ENCODE results near the gene NTMT1.
"Not testable (repeated sequence)": the region's sequence is repeated elsewhere in the genome, so short reads cannot be mapped to it uniquely, and the experiment has no call there.

The NTMT1 gene

GRCh38 chr9:129615407-129616285 lies 10.3 kb upstream of the NTMT1 start:
- DNase-seq = no peak

DNA sequence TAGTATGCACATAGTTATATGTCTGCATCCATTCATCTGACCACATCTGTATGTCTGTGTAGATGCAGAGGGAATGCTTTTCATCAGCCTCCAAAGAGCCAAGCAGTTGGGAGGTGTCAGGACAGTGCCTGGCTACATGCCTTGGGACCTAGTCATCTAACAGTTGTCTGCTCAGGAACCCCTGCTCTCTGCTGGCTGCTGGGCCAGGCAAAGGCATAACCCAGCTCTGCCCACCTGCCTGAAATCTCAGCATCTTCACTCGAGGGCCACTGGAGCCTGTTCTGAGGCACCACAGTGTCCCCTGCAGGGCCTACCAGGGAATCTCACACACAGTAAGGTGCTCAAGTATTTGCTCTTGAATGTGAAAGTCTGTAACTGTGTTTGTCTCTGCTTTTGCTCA lies 8.8 kb upstream of the NTMT1 start:
- no peak for DNase-seq

DNA sequence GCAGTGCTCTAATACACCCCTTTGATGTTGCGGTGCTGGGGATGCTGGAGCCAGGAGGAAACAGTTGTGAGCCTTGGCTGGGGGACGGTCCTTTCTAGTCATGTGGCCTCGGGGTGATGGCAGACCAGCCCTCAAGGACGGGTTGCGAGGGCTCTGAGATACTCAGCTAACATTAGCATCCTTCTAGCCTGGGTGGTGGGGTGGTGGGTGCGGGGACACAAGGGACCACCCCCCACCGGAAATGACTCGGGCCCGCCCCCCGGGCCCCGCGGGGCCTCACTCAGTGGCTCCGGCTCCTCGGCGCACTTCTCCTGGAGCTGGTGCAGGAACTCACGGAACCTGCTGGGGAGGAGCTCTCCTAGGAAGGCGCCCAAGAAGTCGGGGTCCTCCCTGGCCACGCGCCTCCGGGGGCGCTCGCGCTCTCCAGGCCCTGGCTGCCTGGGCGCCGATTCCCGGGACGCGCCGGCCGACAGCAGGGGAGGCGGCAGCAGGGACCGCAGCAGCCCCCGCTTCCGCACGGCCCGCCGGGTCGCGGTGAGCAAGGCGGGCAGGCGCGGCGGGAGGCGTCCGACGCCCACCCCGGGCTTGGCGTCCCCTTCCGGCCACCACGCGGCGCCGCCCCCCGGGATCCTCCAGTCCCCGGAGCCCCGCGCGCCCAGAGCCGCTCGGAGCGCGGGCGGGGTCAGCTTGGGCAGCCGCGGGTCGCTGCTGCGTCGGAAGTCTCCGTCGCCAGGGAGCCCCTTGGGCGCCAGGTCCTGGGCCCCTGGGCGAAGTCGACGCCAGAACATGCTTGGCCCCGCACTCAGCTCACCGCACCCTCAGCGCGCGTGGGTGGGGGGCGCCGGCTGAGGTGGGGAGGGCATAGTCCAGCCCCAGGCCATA lies 5.9 kb upstream of the NTMT1 start:
- no peak for DNase-seq

GRCh38 chr9:129620669-129621295 lies 5.2 kb upstream of the NTMT1 start, which contains the start of gene C9orf50:
C9orf50 (minus strand) TSS chr9:129621101; CDS start chr9:129620574, 527 bp downstream.
- no peak for DNase-seq

GRCh38 chr9:129623331-129623730 lies 2.6 kb upstream of the NTMT1 start:
- DNase-seq = no peak

DNA sequence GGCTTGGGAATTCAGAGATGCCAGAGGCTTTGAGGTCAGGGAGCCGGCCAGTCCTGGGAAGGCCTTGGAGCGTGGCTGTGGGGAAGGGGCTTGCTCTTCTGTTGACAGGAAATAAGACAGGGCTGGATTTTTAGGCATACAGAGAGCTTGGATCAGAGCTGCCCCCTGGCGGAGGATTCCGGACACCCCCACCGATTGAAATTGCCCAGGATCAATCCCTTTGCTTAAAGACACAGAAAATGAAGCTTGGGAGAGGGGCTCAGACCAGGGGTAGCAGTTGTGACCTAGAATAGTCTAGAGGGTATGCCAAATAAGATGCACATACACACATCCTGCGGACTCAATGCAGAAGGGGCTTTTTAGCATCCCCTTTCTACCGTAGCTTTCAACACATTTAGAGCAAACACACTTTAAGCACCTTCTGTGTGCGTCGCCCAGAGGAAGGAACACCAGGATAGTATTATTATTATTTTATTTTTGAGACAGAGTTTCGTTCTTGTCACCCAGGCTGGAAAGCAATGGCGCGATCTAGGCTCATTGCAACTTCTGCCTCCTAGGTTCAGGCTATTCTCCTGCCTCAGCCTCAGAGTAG lies 1.7 kb upstream of the NTMT1 start:
- DNase-seq = peak; percentile 44 to 46

DNA sequence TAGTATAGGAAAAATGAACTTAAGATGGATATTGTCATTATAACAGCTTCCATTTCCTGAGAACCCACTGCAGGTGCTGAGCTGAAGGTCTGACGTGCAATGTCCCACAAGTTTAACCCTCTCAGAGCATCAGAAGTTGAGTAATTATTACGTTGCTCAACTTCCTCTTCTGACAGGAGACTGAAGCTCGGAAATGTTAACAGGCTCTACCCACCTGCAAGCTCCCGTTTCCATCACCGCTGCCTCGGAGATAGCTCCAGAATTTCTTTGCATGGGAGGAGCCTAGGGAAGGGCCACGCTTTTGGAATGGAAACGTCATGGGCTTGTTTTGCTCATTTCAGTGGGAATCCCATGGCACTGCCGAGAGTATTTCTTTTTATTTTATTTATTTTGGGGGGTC lies 1.0 kb upstream of the NTMT1 start:
- DNase-seq = peak; percentile 81 to 82

DNA sequence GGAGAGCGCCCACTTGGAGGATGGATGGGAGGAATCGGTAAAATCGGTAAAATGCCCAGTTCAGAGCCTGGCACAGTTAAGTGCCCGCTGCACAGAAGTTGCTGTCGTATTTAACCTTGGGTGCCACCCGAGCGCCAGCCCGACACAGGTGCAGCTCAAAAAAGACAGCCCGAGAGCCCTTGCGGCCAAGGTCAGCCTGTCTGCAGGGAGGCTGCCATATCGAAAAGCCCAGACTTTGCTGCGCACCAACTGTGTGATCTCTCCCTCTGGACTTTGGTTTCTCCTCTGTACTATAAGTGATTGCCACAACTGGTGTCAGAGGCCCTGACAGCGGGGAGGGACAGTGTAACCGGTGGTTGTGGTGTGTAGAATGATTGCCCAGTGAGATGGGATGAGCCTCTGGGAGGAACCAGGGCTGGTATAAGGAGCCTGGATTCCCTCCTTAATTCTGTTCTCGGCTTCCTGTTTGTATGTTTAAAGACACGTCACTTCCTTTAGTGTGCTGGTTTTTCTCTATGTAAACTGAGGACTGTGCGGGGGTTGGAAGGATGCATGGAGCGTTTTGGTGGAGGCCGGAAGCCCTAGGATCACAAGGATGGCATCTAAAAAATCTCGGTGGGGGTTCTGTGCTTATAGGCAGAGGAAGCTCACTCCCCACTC lies 792 bp downstream of the NTMT1 start:
- DNase-seq = no peak

DNA sequence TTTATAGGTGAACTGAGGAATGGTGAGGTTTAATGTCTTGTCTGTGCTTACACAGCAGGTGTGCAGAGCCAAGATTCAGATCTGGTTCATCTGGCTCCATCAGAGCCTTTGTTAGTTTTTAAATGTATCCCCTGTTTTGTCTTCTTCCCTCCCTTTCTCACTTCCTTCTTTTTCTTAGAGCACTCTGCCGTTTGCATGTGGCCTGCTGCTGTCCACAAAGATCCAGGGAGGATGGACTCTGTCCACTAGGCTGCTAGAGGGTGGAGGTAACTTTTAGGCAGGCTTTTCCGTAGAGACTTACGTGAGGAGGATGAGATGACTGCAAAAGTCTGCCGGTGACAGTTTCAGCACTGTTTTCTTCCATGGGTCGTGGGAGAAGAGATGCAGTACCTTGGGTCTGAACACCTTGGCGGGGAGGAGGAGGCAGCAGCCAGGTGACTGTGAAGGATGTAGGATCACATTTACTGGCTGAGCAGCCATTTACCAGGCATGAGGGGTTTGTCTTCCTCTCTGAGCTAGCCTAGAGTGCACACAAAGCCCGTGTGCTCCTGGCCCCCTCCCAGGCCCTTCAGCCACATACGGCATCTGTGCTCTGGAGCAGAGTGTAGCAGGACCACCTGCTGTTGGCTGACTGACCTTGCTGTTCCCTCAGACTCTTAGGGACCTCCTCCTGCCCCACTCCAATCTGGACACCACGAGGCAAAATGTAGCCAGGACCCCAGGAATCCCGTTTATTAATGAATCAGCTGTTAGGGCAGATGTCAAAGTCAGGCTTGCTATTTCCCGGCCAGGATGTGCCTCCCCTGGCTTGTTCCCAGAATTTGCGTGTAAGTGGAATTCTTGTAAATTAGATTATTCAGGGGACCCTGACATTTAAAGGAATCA lies 1.8 kb downstream of the NTMT1 start:
- no peak for DNase-seq

DNA sequence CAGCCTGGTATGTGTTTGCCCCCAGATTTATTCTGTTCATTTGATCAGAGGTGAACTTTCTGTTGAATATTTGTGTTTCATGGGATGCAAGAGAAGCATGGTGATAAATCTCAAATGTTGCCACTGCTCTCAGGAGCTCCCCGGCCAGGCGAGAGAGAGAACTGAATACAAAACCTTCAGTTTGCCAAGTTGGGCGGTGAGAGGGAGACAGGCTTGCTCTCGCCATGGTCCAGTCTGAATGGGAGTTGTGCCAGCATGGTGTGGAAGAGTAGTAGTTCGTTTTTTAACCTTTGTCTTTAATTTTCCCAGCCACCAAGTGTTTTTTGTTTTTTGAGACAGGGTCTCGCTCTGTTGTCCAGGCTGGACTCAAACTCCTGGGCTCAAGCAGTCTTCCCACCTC lies 2.7 kb downstream of the NTMT1 start:
- no peak for DNase-seq

- no peak for DNase-seq
These were observed 3.4 kb downstream of the NTMT1 start for GRCh38 chr9:129629251-129629820.

DNA sequence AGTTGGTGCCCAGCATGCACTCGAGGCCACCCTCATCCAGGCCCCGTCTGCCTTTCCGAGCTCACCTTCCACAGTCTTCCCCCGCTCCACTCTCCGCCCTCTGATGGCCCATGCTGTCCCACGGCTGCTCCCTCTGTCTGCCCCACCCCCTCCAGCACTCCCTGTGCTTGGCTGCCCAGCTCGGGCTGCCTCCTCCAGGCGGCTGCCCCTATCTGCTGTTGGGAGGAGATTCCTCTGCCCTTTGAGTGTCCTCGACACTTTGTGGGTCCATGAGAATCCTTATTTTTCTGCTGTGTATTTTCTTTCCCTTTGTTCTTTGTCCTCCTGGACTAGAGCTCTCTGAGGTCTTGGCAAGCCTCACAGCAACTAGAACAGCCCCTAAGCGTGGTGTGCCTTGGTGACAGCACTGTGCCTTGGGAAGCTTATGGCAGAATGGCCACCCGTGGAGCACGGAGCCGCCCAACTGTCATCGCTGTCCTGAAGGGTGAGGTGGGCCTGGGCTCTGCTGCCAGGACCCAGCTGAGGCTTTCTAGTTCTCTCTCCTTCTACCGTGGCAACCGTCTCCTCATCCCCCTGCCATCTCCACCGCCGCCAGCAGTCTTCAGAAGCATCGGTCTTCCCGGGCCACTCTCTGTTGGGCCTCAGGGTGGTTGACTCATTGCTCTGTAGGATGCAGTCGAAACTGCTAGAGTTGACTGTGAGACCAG lies 5.2 kb downstream of the NTMT1 start:
- no peak for DNase-seq

DNA sequence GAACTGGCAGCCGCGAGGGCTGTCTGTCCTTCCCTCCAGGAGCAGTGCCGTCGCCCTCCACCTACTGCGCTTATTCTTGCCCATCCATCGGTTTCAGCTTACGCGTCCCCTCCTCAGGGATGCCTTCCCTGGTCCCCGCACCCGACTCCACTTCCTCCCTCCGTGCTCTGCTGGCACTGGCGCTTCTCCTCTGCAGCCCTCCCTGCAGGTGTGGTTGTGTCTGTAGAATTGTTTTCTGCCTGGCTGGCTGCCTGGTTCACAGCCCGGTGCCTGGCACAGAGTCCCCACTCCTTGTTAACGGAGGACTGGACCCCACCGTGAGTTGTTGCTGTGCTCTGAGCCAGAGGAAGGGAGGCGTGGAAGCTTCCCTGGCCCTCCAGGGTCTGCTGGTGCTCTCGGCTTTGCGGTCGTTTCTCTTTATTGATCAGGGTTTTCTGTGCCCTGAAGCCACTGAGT lies 5.7 kb downstream of the NTMT1 start:
- no peak for DNase-seq

GRCh38 chr9:129632460-129632859 lies 6.5 kb downstream of the NTMT1 start:
- no peak for DNase-seq

GRCh38 chr9:129633207-129633606 lies 7.2 kb downstream of the NTMT1 start:
- DNase-seq = no peak

DNA sequence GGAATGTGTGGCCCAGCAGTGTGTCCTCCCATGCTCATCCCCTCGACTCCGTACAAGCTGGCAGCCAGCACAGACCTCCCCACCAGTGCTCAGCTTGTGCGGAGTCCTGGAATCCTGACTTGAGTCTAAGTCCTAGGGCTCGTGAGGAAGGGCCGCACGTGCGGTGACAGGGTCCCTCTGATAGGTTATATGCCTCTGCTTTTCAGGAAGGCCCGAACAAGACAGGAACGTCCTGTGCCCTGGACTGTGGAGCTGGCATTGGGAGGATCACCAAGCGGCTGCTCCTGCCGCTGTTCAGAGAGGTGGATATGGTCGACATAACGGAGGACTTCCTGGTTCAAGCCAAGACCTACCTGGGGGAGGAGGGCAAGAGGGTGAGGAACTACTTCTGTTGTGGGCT lies 7.9 kb downstream of the NTMT1 start:
- no peak for DNase-seq

- no peak for DNase-seq
These were observed 9.4 kb downstream of the NTMT1 start for GRCh38 chr9:129635099-129636065.

DNA sequence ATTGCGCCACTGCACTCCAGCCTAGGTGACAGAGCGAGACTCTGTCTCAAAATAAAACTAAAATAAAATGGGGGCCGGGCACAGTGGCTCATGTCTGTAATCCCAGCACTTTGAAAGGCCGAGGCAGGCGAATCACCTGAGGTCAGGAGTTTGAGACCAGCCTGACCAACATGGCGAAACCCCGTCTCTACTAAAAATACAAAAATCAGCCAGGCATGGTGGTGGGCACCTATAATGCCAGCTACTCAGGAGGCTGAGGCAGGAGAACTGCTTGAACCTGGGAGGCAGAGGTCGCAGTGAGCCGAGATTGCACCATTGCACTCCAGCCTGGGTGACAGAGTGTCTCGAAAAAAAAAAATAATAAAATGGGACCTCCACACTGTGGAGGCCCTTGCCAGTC lies 10.4 kb downstream of the NTMT1 start:
- DNase-seq = not testable (repeated sequence)

DNA sequence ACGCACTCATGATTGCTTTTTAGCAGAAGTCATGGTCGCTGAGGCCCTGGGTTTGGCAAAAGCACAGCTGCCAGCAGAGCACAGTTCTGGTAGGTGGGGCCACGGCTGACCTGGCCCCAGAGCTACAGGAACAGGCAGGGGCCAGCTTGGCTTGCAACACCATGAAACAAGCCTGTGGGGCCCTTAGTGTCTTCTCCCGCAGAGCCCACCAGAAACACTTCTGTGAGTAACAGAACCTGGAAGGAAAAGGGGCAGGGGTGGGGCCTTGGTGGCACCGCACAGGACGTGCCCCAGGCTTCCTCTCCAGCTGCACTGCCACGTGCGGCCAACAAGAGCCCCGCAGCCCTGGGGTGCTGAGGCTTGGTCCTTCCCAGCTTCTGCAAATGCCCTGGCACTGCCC lies 11.1 kb downstream of the NTMT1 start:
- DNase-seq = no peak

Data from AML-193 (cell line).